ENCODE results near the gene ORMDL2. TPM values are rescaled to one million over a fixed set of nuclear protein-coding genes. Genes with fewer than 3 reads are reported as not detected.

The ORMDL2 gene
- total RNA-seq, 1 donor from 2014 or later, result 49.2 TPM

GRCh38 chr12:55849616-55850343 lies 31.9 kb downstream of the ORMDL2 start:
- no peak for DNase-seq
- intact Hi-C loops (cut with DNase I), result no loop called here
- no peak overlapping the region for H3K27ac ChIP-seq

GRCh38 chr12:55850401-55850800 lies 32.6 kb downstream of the ORMDL2 start:
- no peak for TF ChIP-seq CTCF (IDR thresholded peaks at IDR 0.05)
- Histone ChIP-seq H3K4me1 (peaks cover 5% of the 10 kb centered on the region), H3K27ac (no peak overlapping the region), H3K4me3 (no peak overlapping the region), H3K9me3 (no peaks in the 10 kb centered on the region), H3K27me3 (no peaks in the 10 kb centered on the region), H3K36me3 (no peaks in the 10 kb centered on the region)
- no peak for DNase-seq
- intact Hi-C loops (cut with DNase I), result no loop called here
- ATAC-seq, result no peak

More at GRCh38 chr12:55849616-55850343, 31.9 kb downstream of the ORMDL2 start:
- H3K36me3 ChIP-seq, result no peaks in the 10 kb centered on the region
- H3K9me3 ChIP-seq, result no peaks in the 10 kb centered on the region
- no peak for ATAC-seq
- peaks cover 5% of the 10 kb centered on the region for H3K4me1 ChIP-seq
- no peak for TF ChIP-seq CTCF (IDR thresholded peaks at IDR 0.05)
- no peak overlapping the region for H3K4me3 ChIP-seq
- H3K27me3 ChIP-seq, result no peaks in the 10 kb centered on the region

- H3K36me3 ChIP-seq, result no peaks in the 10 kb centered on the region
- H3K9me3 ChIP-seq, result no peaks in the 10 kb centered on the region
- no peak overlapping the region for H3K4me3 ChIP-seq
- no peak for ATAC-seq
- no peak overlapping the region for H3K27ac ChIP-seq
- no peaks in the 10 kb centered on the region for H3K27me3 ChIP-seq
- peaks cover 5% of the 10 kb centered on the region for H3K4me1 ChIP-seq
- DNase-seq, result no peak
- TF ChIP-seq CTCF (IDR thresholded peaks at IDR 0.05), result no peak
- intact Hi-C loops (cut with DNase I), result no loop called here
Observed at GRCh38 chr12:55850893-55851292, 33.1 kb downstream of the ORMDL2 start.

- intact Hi-C loops (cut with DNase I), result no loop called here
- Histone ChIP-seq H3K9me3 (no peaks in the 10 kb centered on the region), H3K27me3 (no peaks in the 10 kb centered on the region), H3K36me3 (no peaks in the 10 kb centered on the region), H3K27ac (no peak overlapping the region), H3K4me1 (peaks cover 5% of the 10 kb centered on the region), H3K4me3 (no peak overlapping the region)
- DNase-seq, result no peak
- no peak for ATAC-seq
- no peak for TF ChIP-seq CTCF (IDR thresholded peaks at IDR 0.05)
Observed at GRCh38 chr12:55852740-55853139, 34.9 kb downstream of the ORMDL2 start.

- no peak for ATAC-seq
- TF ChIP-seq CTCF (IDR thresholded peaks at IDR 0.05), result no peak
- intact Hi-C loops (cut with DNase I), result no loop called here
- H3K4me3 ChIP-seq, result no peak overlapping the region
- H3K27me3 ChIP-seq, result no peaks in the 10 kb centered on the region
- H3K4me1 ChIP-seq, result no peaks in the 10 kb centered on the region
- peaks cover 4% of the 10 kb centered on the region for H3K9me3 ChIP-seq
- no peaks in the 10 kb centered on the region for H3K36me3 ChIP-seq
- H3K27ac ChIP-seq, result no peak overlapping the region
- DNase-seq, result no peak
Observed at GRCh38 chr12:55861396-55861795, 43.6 kb downstream of the ORMDL2 start.
